GM11168 (cell line): ENCODE data around the gene H2BK1.

Source experiments
- in situ Hi-C: fragments of 300-500 bp; cut with MboI; formaldehyde crosslinking; loops from one replicate; pipeline ENCODE4 v1.12.0; 2022; ENCODE audit warnings: low sequenced_read_pairs; ENCODE audit not compliant: unreplicated experiment

H2BK1 gene

DNA sequence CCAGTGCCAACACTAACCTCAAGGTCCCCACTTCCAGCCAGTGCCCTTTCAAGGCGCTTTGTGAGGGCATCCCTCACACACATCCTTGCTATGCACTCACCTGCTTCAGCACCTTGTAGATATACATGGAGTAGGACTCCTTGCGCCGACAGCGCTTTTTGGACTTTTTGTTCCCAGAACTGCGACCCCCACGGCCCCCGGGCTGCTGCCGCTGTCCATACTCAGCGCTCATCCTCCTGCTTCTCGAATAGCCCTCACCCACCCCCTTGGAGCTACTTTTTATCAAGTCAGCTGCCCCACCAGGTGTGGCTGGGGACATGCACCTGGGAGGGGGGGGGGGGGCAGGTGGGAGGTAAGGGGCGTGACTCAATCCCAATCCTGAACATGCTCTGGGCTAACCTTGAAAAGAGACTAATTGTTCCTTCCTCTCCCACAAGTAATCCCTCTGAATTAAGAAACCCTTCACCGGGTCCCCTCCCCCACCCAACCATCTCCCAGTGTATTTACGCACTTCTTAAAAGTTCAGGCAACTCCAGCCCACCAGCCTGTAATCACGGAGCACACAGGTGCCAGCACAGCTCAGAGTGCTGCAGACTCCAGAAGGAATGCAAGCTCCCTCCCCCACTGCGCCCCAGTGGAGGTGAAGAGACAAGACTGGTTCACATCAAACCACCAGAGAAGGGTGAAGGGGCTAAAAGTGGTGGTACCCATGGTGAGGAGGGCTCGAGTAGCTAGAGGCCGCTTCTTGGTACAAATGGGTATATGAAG lies at the start of gene H2BK1:
Gene H2BK1 (minus strand): TSS at position 402 of the 768 bp plus-strand sequence. CDS start 170 bp downstream, at position 232.
- in situ Hi-C loops = no loop called here

DNA sequence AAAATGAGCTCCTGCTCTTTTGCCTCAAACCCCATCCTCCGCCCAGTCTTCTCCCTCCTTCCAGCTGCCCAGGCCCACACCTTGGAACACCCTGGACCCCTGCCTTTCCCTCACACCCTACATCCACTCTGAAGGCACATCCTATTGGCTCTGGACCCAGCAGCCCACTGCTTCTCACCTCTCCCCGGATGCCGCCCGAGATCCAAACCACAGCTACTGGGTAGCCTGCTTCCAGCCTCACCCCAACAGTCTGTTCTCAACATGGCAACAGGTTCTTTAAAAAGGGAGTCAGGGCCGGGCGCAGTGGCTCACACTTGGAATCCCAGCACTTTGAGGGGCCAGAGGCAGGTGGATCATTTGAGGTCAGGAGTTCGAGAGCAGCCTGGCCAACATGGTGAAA lies 47.7 kb upstream of the H2BK1 start:
- in situ Hi-C loops = no loop called here

DNA sequence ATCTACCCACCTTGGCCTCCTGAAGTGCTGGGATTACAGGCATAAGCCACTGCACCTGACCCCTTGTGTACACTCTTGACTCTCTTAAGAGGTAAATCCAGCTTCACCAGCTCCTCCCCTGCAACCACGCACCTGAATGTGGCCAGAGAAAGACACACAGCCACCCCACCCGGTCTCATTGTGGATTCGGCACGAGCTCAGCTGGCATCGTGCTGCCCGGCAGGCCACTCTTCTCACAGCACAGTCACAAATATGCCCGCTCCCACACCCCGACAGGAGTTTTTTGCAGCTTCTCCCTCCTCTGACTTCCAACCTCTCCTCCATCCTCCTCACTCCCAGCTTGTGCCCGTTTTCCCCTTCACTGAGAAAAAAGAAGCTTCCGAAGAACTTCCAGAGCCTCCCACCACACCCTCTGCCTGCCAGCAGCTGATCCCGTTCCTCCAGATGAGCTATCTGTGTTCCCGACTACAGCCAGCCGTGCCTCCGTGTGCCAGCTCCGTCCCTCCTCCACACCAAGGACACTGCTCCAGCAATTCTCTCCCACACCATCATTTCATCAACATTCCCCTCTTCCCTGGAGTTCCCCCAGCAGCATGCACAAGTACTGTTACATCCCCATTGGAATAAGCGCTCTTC lies 46.2 kb upstream of the H2BK1 start:
- in situ Hi-C loops = no loop called here

DNA sequence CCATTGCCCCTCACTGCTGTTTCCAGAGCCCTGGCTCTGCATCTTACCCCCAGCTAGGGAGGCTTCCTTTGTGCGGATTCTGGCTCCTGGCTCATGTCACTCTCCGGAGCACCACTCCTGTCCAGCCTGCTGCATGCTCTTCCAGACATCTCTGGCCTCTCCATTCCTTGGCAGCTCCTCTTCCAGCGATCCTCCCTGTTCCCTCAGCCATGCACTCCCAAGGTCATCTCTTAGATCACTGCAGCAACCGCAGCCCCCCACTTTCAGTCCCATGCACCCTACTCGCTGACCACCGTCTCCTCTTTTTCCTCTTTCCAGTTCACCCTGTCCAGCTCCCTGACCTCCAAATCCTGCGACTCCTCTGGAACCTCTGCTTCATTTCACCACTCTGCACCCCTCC lies 45.1 kb upstream of the H2BK1 start:
- in situ Hi-C loops = no loop called here

DNA sequence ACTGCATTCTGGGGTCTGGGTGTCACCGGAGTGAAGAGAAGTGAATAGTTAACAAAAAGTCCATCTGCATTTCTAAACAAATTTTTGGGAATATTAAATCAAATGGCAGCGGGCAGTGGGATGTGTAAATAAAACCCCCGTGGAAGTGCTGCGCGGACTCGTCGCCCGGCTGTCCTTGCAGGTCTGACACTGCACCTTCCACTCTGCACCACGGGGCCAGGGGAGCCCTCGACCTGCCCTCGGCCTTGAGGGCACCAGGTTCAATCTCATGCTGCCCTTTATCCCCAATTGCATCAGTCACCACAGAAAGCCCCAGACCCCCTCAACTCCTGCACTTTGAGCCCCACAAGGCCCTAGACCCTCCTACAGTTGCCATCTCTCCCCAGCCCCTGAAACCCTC lies 44.6 kb upstream of the H2BK1 start:
- in situ Hi-C loops = no loop called here

DNA sequence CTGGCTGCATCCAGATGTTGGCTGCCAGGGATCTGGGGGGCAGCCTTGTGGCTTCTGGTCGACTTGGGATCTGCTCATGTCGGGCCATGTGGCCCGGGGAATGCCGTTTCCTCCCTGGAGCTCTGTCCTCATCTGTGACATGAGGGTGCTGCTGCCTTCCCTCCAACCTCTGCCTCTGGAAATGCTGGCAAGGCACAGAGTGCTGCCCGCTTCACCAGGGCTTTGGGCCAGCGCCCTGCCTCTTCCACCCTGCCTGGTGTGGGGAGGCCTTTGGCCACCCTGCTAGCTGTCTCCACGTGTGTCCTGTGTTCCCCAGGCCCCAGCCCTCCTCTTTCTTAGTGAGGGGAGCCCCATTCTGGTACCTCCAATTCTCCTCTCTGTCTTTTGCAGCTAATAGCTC lies 44.0 kb upstream of the H2BK1 start:
- in situ Hi-C loops = no loop called here

DNA sequence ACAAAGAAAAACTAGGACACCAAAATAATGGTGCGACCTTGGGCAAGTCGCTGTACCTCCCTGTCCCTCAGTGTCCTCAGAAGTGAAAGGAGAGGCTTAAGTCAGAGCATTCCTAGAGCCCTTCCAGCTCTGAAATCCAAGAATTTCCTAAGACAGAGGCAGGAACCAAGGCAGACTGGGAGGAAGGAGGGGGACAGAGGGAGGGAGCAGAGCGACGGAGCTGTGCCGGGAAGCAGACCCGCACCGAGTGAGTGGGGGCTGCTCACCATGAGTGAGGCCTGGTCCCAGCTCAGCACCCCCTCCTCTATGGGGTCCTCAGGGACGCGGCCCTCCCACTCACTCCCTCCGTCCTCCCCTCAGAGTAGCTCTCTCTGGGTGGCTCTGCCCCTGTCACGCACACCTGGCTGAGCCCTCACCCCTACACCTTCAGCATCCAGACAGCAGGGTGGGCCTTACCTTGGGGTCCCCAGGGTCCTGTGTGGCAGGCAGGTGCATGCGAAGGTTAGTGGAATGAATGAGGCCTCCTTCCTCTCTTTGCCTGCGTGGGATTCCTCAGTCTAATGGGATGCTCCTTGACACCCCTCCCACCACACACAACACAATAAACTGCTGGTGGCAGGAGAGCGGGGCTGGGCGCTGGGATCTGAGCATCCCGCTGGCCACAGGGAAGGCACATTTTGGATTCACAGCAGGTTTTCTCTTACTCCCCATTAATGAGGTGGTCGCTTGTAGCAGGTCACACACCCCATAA lies 42.8 kb upstream of the H2BK1 start:
- in situ Hi-C loops = no loop called here

DNA sequence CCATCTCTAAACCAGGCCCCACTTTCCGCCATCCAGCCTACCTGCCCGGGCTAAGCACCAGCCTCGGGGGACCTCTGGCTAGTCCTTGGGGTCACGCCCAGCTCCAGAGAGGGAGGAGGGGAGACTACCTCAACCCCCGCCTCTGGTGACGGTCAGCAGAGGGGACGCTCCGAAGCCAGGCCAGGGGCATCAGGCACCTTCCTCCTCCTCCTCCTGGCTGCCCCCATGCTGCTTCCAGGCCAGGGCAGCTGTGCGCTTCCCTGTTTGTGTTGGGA lies 42.2 kb upstream of the H2BK1 start:
- in situ Hi-C loops = no loop called here

DNA sequence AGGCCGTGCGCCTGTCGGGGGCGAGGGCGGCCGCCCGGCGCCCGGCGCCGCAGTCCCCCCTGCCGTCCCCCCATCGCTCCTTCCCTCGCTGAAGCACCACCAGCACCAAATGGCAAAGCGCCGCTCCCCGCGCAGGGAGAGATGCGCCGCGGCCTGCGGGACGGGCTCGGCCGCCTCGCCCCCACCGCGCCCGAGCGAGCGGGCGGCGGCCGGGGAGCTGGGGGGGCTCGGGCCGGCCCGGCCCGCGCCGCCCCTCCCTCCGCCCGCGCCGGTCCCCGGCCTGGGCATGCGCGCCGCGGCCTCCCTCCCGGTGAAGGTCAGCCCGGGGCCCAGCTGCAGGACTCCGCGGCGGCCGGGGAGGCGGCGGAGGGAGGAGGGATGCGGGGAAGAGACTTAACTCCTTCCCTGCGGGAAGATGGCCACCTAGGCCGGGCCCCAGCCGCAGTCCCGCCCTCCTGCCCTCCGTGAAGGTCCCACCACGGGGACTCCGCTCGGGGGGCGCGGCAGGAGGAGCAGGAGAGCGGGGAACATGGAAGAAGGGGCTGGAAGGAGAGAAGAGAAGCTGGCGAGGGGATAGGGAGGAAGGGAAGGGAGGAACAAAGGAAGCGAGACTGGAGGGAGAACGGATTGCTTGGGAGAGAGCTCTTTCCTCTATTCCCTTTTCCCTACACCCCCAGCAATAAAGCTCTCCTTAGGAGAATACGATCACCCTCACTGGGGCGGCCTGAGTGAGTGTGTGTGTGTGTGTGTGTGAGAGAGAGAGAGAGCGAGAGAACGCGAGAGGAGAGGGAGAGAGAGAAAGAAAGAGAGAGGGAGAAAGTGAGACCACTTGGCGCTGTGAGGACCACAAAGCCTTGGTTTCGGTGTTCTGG lies 41.6 kb upstream of the H2BK1 start:
- in situ Hi-C loops = no loop called here

DNA sequence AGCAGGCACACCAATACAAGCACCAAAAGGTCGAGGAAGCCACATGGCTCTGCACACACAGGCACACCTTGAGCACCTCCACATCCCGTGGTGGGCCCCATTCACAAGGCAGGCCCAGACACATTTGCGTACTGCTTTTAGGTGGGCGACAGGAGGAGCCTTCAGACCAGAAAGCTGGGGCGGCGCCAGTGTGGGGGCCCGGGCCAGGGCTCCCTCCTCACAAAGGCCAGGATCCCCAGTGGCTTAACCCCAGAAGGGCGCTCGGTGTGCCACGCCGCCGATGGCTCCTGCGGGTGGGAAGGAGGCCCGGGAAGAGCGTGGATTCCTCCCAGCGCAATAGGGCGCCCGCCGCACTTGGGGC lies 41.0 kb upstream of the H2BK1 start:
- in situ Hi-C loops = no loop called here

DNA sequence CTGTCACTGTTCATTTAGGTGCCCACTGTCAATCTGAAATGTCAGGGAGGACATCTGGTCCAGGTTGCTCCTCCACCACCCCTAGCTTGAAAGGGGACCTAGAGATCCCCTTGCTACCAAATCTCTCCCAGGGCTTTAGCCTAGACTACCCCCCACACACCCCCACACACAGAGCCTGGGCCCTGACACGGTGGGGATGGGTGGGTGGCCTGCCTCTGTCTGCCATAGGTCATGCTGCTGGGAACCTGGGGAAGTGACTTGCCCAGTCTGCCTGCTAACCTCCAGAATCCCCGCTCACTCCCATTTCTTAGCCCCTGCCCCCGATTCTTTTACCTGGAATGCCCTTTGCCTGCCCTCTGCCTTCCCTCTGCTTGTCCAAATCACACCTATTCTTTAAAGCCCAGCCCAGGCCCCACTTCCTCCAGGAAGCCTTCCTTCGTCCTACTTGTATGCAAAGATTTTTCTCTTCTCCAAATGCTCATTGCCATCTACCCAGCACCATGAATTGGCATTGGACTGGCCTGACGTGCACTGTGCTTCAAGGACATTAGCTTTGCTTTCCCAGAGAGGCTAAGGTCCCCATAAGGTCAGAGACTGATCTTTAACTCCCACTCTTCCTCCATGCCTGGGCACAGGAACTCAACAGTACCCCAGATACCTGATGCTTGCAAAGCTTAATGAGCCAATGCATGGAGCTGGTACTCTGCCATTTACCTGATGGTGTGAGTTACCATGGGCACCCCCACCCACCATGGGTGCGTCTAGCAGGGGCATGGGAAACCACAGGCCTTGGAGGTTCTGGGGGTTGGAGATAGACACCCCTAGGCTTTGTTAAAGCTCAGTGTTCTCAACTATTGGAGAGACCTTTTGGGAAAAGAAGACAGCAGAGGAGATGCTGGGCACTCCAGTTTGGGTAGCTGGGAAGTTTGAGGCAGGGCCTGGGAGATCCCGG lies 40.2 kb upstream of the H2BK1 start:
- in situ Hi-C loops = no loop called here

DNA sequence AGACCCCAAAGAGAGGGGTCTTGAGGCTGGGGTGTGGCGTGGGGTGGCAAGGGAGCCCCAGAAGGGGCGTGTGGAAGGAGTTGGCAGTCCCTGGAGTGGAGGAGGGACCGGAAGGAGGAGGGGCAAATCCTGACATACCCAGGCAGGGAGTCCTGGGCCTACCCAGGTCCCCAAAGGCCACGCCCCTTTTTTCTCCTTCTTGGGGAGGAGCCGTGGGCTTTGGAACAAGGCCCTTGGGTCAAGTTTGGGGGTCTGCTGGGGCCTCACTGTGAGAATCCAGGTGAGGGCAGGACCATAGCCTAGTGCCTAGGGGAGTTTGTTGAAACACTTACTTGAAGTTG lies 39.4 kb upstream of the H2BK1 start:
- in situ Hi-C loops = no loop called here

DNA sequence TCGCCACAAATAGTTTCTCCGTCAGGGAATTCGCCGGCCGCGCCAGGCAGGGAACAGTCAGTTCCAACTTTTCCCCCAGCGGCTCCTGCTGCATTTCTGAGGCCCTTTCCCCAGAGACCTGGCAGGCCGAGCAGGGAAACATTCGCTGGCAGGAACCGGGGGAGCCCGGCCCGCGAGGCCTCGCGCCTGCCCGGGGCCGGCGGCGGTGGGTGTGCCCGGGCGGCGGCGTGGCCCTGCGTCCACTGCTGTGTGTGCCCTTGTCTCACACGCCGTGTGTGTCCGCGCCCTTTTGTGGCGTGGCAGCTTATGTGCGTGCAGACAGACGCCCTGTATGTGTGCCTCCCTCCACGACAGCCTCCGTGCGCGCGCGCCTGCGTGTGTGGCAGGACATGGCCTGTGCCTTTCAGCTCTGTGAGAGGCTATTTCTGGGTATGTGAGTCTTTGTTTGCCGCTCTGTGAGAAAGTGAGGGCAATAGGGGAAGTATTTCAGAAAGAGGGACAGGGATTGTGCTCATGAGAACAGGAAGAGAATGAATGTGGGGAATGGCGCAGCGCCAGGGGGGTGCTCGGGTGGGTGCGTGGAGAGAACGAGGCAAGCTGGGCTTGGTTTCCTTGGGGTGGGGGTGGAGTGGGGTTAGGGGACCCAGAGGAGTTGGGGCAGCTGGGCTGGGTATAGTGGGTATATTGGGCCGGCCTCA lies 38.9 kb upstream of the H2BK1 start:
- in situ Hi-C loops = no loop called here

DNA sequence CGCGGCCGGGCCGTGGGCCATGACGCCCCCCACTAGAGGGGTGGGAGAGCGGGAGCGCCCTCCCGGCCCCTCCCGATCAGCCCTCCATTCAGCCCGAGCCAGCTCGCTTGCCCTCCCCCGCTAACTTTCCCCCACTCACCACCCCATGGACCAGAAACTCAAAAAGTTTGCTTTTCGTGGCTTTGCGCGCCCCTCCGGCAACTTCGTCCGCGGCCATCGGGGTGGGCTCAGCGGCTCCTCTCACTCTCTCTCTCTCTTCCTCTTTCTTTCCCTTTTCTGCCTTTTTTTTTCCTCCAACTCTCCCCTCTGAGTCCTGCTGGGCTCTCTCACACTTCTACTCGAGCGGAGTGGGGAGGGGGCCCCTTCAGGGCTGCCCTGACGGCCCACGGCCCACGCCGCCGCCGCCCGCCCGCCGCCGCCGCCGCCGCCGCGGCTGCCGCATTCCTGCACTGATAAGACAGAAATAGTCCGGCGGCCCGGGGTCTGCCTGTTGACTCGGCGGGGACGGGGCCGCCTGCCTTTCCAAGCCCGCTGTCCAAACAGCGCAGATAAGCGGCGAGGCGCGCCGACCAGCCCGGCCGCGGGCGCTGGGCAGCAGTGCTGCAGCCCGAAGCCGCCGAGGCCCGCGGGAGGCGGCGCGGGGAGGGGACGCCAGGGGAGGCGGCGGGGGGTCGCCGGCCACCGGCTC lies 38.2 kb upstream of the H2BK1 start, which contains the start of gene SMARCD3:
Gene SMARCD3 (minus strand): TSS at position 349 of the 688 bp plus-strand sequence. CDS start 132 bp downstream, at position 217.
- in situ Hi-C loops = no loop called here

DNA sequence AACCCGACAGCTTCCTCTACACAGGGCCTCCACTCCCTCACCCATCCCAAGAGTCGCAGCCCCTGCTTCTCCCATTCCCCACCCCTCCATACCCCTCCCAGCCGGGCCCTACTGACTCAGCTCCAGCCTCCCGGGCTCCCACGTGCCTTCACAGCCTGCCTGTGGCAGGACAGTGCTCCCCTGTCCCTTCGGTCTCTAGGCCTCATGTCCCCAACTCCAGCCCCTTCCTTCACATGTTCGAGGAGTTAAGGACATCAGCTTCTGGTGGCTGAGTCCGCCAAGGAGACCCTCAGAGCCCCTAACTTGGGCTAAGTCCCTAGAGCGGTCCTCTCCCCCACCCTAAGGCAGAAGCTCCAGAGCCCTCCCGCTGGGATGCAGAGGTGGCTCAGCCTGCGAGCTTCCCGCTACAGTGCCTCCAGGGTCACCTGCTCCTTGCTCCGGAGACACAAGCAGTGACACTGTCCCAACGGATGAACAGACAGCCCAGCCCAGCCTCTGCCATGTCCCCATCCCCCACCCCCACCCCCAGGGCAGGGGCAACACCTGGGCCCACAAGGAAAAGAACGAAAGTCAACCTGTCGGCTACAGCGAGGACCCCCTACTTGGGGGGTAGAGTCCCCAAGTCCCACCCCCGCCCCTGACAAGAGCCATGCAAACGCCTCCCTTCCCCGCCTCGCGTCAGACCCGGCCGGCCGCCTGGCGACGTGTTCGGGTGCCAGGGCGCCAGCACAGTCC lies 37.5 kb upstream of the H2BK1 start:
- in situ Hi-C loops = no loop called here

DNA sequence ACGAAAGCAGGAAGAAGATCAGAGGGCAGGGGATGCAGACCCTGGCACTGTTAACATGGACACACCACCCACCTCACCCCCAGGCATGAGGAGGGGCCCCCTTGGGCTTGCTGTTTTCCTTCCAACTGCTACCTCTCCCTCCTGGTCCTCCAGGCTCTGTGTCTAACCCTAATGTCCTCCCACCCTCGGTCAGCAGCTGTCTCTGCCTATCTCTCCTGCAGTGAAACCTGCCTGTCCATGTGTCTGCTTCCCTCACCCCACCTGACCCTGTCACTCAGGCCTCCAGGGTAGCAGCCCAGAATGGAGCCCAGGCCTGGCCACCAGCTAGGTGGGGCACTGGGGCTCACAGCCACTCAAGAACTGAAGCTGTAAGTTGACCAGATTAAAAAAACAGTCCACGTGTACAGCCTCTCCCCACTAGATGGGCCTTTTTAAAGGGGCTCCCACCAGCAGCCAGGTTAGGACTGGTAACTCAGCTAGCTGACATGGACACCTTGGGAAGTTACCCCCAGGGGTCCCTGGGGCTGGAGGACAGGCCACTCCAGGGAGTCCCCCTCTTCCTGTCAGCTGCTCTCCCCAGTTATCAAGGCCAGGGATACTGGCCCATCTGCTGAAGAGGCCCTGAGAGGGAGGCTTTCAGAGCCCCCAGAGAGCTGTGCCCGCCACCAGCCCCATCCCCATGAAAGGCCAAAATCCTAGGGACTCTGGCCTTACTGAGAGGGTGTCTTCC lies 36.7 kb upstream of the H2BK1 start:
- in situ Hi-C loops = no loop called here
